IMR-90 (cell line): ENCODE results near the gene UPB1. TPM values are rescaled to one million over a fixed set of nuclear protein-coding genes. Genes with fewer than 3 reads are reported as not detected.

Experiments used
- ATAC-seq: fragments of 200-7000 bp; cut with Tn5 transposase; 2 replicates; pipeline ENCODE4 v1.9.1; 2020; ENCODE audit warnings: low read depth, mild to moderate bottlenecking, moderate library complexity
- BruUV-seq: library from RNA; stranded (reverse); fragments of 400-500 nt; replicated peaks from 2 replicates; lab custom pipeline; 2021; lab: Mats Ljungman, UMichigan
- CTCF ChIA-PET: fragments of 300-600 bp; formaldehyde crosslinking; extraction: SDS; loops from one replicate; lab custom pipeline; 2021; ENCODE audit warnings: antibody characterized with exemption; lab: Yijun Ruan, JAX
- POLR2A ChIA-PET: fragments of 300-600 bp; sonication (Branson Sonifier 250); formaldehyde crosslinking; loops from one replicate; lab custom pipeline; 2022; ENCODE audit warnings: antibody characterized with exemption; ENCODE audit not compliant: unreplicated experiment; lab: Charles Lee
- DNase-seq: peaks from one replicate; pipeline ENCODE4 v3.0.0; 2013
- H2AFZ ChIP-seq: replicated peaks from 2 replicates; pipeline ENCODE3; 2013; ENCODE audit warnings: low read length, mild to moderate bottlenecking; ENCODE audit not compliant: poor library complexity
- H2AK5ac ChIP-seq: 2 replicates; pipeline ENCODE4 v1.6.1; 2013; ENCODE audit warnings: low read depth, low read length, inconsistent platforms
- H2AK9ac ChIP-seq: replicated peaks from 2 replicates; pipeline ENCODE3; 2013; ENCODE audit warnings: mild to moderate bottlenecking, low read depth, low read length, moderate library complexity; ENCODE audit not compliant: poor library complexity
- H2BK120ac ChIP-seq: 2 replicates; pipeline ENCODE4 v1.6.1; 2013; ENCODE audit warnings: low read depth, low read length, inconsistent platforms
- H2BK15ac ChIP-seq: 3 replicates; pipeline ENCODE4 v1.6.1; 2013; ENCODE audit warnings: low read depth, low read length, inconsistent platforms
- H2BK20ac ChIP-seq: 2 replicates; pipeline ENCODE4 v1.6.1; 2013; ENCODE audit warnings: low read depth, mild to moderate bottlenecking, inconsistent platforms, low read length, moderate library complexity
- H2BK5ac ChIP-seq: 2 replicates; pipeline ENCODE4 v1.6.1; 2013; ENCODE audit warnings: mild to moderate bottlenecking, low read depth, low read length, inconsistent platforms; ENCODE audit not compliant: poor library complexity, severe bottlenecking
- H3K14ac ChIP-seq: replicated peaks from 2 replicates; pipeline ENCODE4 v1.6.1; 2013; ENCODE audit warnings: low read depth, low read length, inconsistent platforms
- H3K18ac ChIP-seq: 2 replicates; pipeline ENCODE4 v1.6.1; 2013; ENCODE audit warnings: low read depth, low read length, control low read depth
- H3K23ac ChIP-seq: 2 replicates; pipeline ENCODE4 v1.6.1; 2013; ENCODE audit warnings: low read depth, low read length, inconsistent platforms
- H3K27ac ChIP-seq: 2 replicates; pipeline ENCODE4 v1.5.1; 2013; ENCODE audit warnings: mild to moderate bottlenecking, control low read depth, low read length; ENCODE audit not compliant: insufficient read depth
- H3K27me3 ChIP-seq: 2 replicates; pipeline ENCODE4 v1.6.1; 2013; ENCODE audit warnings: low read length; ENCODE audit not compliant: control insufficient read depth, insufficient read depth
- H3K36me3 ChIP-seq: 2 replicates; pipeline ENCODE4 v1.6.1; 2013; ENCODE audit warnings: low read length, mixed read lengths; ENCODE audit not compliant: control insufficient read depth, insufficient read depth
- H3K4ac ChIP-seq: 2 replicates; pipeline ENCODE4 v1.6.1; 2013; ENCODE audit warnings: low read depth, low read length, inconsistent platforms
- H3K4me1 ChIP-seq: 2 replicates; pipeline ENCODE4 v1.6.1; 2013; ENCODE audit warnings: low read length, mixed read lengths; ENCODE audit not compliant: control insufficient read depth, insufficient read depth
- H3K4me2 ChIP-seq: 2 replicates; pipeline ENCODE4 v1.6.1; 2013; ENCODE audit warnings: low read depth, mild to moderate bottlenecking, control low read depth, low read length, moderate library complexity
- H3K4me3 ChIP-seq: 2 replicates; pipeline ENCODE4 v1.5.1; 2013; ENCODE audit warnings: low read depth, mild to moderate bottlenecking, control low read depth, low read length, moderate library complexity; ENCODE audit not compliant: insufficient read depth
- H3K56ac ChIP-seq: 2 replicates; pipeline ENCODE4 v1.6.1; 2013; ENCODE audit warnings: low read length, inconsistent platforms; ENCODE audit not compliant: insufficient read depth; ENCODE audit errors: extremely low read depth
- H3K79me1 ChIP-seq, 2 experiments: 2 replicates each; pipeline ENCODE4 v1.6.1; 2013; ENCODE audit warnings: low read length in 2 of 2, inconsistent platforms in 1 of 2, low read depth in 1 of 2
- H3K9ac ChIP-seq: 2 replicates; pipeline ENCODE4 v1.6.1; 2013; ENCODE audit warnings: low read depth, low read length, control low read depth
- H3K9me1 ChIP-seq: 2 replicates; pipeline ENCODE4 v1.6.1; 2013; ENCODE audit warnings: low read length, inconsistent platforms; ENCODE audit not compliant: insufficient read depth
- H3K9me3 ChIP-seq: 2 replicates; pipeline ENCODE4 v1.6.1; 2013; ENCODE audit warnings: low read length; ENCODE audit not compliant: control insufficient read depth, insufficient read depth
- H4K20me1 ChIP-seq: 2 replicates; pipeline ENCODE4 v1.6.1; 2013; ENCODE audit warnings: low read length, inconsistent platforms; ENCODE audit not compliant: insufficient read depth
- H4K5ac ChIP-seq: 2 replicates; pipeline ENCODE4 v1.6.1; 2013; ENCODE audit warnings: mild to moderate bottlenecking, low read depth, low read length, control low read depth
- H4K8ac ChIP-seq, 2 experiments: 2 replicates each; pipeline ENCODE4 v1.6.1; 2013; ENCODE audit warnings: low read depth in 2 of 2, low read length in 2 of 2, control low read depth in 1 of 2, inconsistent platforms in 1 of 2
- H4K91ac ChIP-seq: 2 replicates; pipeline ENCODE4 v1.6.1; 2013; ENCODE audit warnings: low read depth, low read length, inconsistent platforms; ENCODE audit not compliant: insufficient read depth
- BHLHE40 ChIP-seq: fragments of 150-350 bp; IDR thresholded peaks from 2 replicates; pipeline ENCODE4 v1.6.1; 2016; ENCODE audit warnings: mild to moderate bottlenecking, low read depth, low read length
- CEBPB ChIP-seq: IDR thresholded peaks from 2 replicates; pipeline ENCODE4 v1.6.1; 2012; ENCODE audit warnings: low read depth, low read length, improper control_type of control experiment
- CHD1 ChIP-seq: IDR thresholded peaks from 2 replicates; pipeline ENCODE4 v1.6.1; 2012; ENCODE audit warnings: low read depth, low read length, improper control_type of control experiment
- FOS ChIP-seq: fragments of 150-350 bp; IDR thresholded peaks from 2 replicates; pipeline ENCODE4 v1.6.1; 2016; ENCODE audit warnings: low read depth, low read length
- MAFK ChIP-seq: IDR thresholded peaks from 2 replicates; pipeline ENCODE4 v1.6.1; 2012; ENCODE audit warnings: low read depth, low read length, improper control_type of control experiment
- MAZ ChIP-seq: IDR thresholded peaks from 2 replicates; pipeline ENCODE4 v1.6.1; 2012; ENCODE audit warnings: low read depth, mild to moderate bottlenecking, low read length, improper control_type of control experiment, moderate library complexity, borderline replicate concordance
- MXI1 ChIP-seq: IDR thresholded peaks from 2 replicates; pipeline ENCODE4 v1.6.1; 2012; ENCODE audit warnings: low read depth, mild to moderate bottlenecking, low read length, moderate library complexity, borderline replicate concordance
- NFE2L2 ChIP-seq: fragments of 150-350 bp; IDR thresholded peaks from 2 replicates; pipeline ENCODE4 v1.6.1; 2016; ENCODE audit warnings: low read depth, mild to moderate bottlenecking, low read length
- POLR2A ChIP-seq: IDR thresholded peaks from 2 replicates; pipeline ENCODE4 v1.6.1; 2012; ENCODE audit warnings: mild to moderate bottlenecking, low read depth, low read length
- RAD21 ChIP-seq: IDR thresholded peaks from 2 replicates; pipeline ENCODE4 v1.6.1; 2012; ENCODE audit warnings: low read length, improper control_type of control experiment
- RCOR1 ChIP-seq: IDR thresholded peaks from 2 replicates; pipeline ENCODE4 v1.6.1; 2012; ENCODE audit warnings: mild to moderate bottlenecking, low read length, improper control_type of control experiment; ENCODE audit not compliant: insufficient replicate concordance
- RFX5 ChIP-seq: IDR thresholded peaks from 2 replicates; pipeline ENCODE4 v1.8.0; 2012; ENCODE audit warnings: low read depth, mild to moderate bottlenecking, low read length, moderate library complexity
- SMC3 ChIP-seq: fragments of 150-350 bp; IDR thresholded peaks from 2 replicates; pipeline ENCODE4 v1.6.1; 2016; ENCODE audit warnings: low read depth, mild to moderate bottlenecking, antibody characterized with exemption, low read length, moderate library complexity
- WGBS, 2 experiments: methylation state at CpG; one replicate each; pipeline versions ENCODE4 v1.1.5 to v1.1.7; 2013; ENCODE audit warnings: missing lambda C conversion rate in 2 of 2; ENCODE audit not compliant: insufficient read length in 1 of 2; ENCODE audit errors: extremely low coverage in 2 of 2; 5-methylcytosine and 5-hydroxymethylcytosine counted together
- dilution Hi-C: fragments of 300-500 bp; cut with HindIII; formaldehyde crosslinking; loops from one replicate; pipeline ENCODE4 v1.14.3; 2018; ENCODE audit warnings: low sequenced_read_pairs; ENCODE audit not compliant: unreplicated experiment
- in situ Hi-C: fragments of 300-500 bp; cut with MboI; formaldehyde crosslinking; loops from 3 replicates; pipeline ENCODE4 v1.14.3; 2019; ENCODE audit warnings: low sequenced_read_pairs, inconsistent platforms, mixed read lengths
- intact Hi-C: fragments of 100-400 bp; cut with micrococcal nuclease; formaldehyde crosslinking; loops from 2 replicates; pipeline ENCODE4 v1.10.0; 2022
- polyA plus RNA-seq, 3 experiments: library from polyadenylated mRNA; depleted of rRNA; stranded (reverse); fragments of >200 nt; gene quantifications; 2 replicates each; pipeline ENCODE4 v1.2.3, GENCODE V29; 2012; ENCODE audit warnings: low replicate concordance in 1 of 3
- total RNA-seq: library from RNA; depleted of rRNA; stranded (reverse); fragments of >200 nt; gene quantifications from 2 replicates; pipeline ENCODE4 v1.2.3, GENCODE V29; 2012
- TF ChIP-seq, protein P1 (sequence below): conservative IDR thresholded peaks from 2 replicates; pipeline ENCODE4 v1.5.1; 2012; ENCODE audit warnings: mild to moderate bottlenecking, low read depth, low read length, improper control_type of control experiment
- TF ChIP-seq, protein P2 (sequence below): fragments of 150-350 bp; IDR thresholded peaks from 2 replicates; pipeline ENCODE4 v1.6.1; 2016; ENCODE audit warnings: low read depth, mild to moderate bottlenecking, low read length, moderate library complexity, borderline replicate concordance
- TF ChIP-seq, protein P3 (sequence below): fragments of 150-350 bp; IDR thresholded peaks from 2 replicates; pipeline ENCODE4 v1.6.1; 2017; ENCODE audit warnings: mild to moderate bottlenecking, antibody characterized with exemption, low read length, low read depth

UPB1 gene
- total and polyA plus RNA-seq, 2 of the 4 experiments (the other 2 are of a cell fraction), result under 0.01 to 0.02 TPM

DNA sequence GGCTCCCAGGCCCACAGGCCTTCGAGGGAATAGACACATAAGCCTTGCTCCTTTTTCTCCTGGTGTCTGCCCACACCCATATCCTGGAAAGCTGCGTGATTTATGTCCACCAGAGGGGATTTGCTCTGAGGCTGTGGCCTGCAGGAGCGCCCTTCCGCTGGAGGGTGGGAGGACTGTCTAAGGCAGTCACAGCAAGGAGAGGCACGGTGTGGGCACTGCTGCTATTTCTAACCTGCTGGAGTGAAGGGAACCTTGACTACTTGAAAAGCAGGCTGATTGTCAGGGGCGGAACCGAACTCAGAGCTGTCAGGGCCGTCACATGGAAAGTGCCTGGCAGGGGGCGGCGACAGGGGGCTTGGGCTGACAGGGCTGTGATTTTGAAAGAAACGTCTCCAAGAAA is 3.7 kb downstream of the UPB1 start:
- peaks cover 49% of the 10 kb centered on the region for H3K27me3 ChIP-seq
- no peak overlapping the region for H2BK120ac ChIP-seq
- ChIA-PET POLR2A (no interaction called here), CTCF (no interaction called here)
- WGBS, 2 experiments, result 69% methylated on average over 3 of the region's 11 CpGs; no CpG with 5 or more reads in 1 of the 2 experiments
- H3K14ac ChIP-seq, result no peak overlapping the region
- DNase-seq, result no peak
- no peak overlapping the region for H2BK5ac ChIP-seq
- no peak overlapping the region for H2BK20ac ChIP-seq
- intact Hi-C loops (no loop called here), in situ Hi-C loops (no loop called here), dilution Hi-C loops (no loop called here)
- no peak overlapping the region for H4K91ac ChIP-seq
- no peak for ATAC-seq
- H3K36me3 ChIP-seq, result no peaks in the 10 kb centered on the region
- no peak overlapping the region for H2AFZ ChIP-seq
- H3K4me2 ChIP-seq, result no peak overlapping the region
- no TSS peak for BruUV-seq
- H2BK15ac ChIP-seq, result no peak overlapping the region
- no peaks in the 10 kb centered on the region for H3K9me1 ChIP-seq
- no peak overlapping the region for H4K8ac ChIP-seq
- no peak overlapping the region for H3K27ac ChIP-seq
- H3K4me3 ChIP-seq, result no peak overlapping the region
- no peaks in the 10 kb centered on the region for H4K20me1 ChIP-seq
- no peak overlapping the region for H3K4ac ChIP-seq
- H3K56ac ChIP-seq, result no peak overlapping the region
- peaks cover 3% of the 10 kb centered on the region; the same call in 1 of the 2 replicates for H3K4me1 ChIP-seq
- H2AK5ac ChIP-seq, result no peak overlapping the region
- no peaks in the 10 kb centered on the region for H3K79me1 ChIP-seq
- no peak overlapping the region for H3K9ac ChIP-seq
- no peak overlapping the region for H2AK9ac ChIP-seq
- TF ChIP-seq RAD21 (no peak), POLR2A (no peak), CEBPB (no peak), CHD1 (no peak), BHLHE40 (no peak), MAZ (no peak), SMC3 (no peak), MXI1 (no peak), FOS (no peak), RCOR1 (no peak), NFE2L2 (no peak), MAFK (no peak), RFX5 (no peak)
- TF ChIP-seq, protein P1, sequence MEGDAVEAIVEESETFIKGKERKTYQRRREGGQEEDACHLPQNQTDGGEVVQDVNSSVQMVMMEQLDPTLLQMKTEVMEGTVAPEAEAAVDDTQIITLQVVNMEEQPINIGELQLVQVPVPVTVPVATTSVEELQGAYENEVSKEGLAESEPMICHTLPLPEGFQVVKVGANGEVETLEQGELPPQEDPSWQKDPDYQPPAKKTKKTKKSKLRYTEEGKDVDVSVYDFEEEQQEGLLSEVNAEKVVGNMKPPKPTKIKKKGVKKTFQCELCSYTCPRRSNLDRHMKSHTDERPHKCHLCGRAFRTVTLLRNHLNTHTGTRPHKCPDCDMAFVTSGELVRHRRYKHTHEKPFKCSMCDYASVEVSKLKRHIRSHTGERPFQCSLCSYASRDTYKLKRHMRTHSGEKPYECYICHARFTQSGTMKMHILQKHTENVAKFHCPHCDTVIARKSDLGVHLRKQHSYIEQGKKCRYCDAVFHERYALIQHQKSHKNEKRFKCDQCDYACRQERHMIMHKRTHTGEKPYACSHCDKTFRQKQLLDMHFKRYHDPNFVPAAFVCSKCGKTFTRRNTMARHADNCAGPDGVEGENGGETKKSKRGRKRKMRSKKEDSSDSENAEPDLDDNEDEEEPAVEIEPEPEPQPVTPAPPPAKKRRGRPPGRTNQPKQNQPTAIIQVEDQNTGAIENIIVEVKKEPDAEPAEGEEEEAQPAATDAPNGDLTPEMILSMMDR, result no peak
- TF ChIP-seq, protein P2, sequence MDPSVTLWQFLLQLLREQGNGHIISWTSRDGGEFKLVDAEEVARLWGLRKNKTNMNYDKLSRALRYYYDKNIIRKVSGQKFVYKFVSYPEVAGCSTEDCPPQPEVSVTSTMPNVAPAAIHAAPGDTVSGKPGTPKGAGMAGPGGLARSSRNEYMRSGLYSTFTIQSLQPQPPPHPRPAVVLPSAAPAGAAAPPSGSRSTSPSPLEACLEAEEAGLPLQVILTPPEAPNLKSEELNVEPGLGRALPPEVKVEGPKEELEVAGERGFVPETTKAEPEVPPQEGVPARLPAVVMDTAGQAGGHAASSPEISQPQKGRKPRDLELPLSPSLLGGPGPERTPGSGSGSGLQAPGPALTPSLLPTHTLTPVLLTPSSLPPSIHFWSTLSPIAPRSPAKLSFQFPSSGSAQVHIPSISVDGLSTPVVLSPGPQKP, result no peak
- TF ChIP-seq, protein P3, sequence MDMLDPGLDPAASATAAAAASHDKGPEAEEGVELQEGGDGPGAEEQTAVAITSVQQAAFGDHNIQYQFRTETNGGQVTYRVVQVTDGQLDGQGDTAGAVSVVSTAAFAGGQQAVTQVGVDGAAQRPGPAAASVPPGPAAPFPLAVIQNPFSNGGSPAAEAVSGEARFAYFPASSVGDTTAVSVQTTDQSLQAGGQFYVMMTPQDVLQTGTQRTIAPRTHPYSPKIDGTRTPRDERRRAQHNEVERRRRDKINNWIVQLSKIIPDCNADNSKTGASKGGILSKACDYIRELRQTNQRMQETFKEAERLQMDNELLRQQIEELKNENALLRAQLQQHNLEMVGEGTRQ, result no peak
- no peak overlapping the region for H3K23ac ChIP-seq
- H4K5ac ChIP-seq, result no peak overlapping the region
- no peak overlapping the region for H3K18ac ChIP-seq
- peaks cover 2% of the 10 kb centered on the region; the same call in 1 of the 2 replicates for H3K9me3 ChIP-seq
